Ishikawa (cell line): ENCODE measurements around the gene ARFGAP1.

ENCODE experiments used
- CEBPB ChIP-seq: IDR thresholded peaks from 2 replicates; pipeline ENCODE4 v1.6.1; 2012
- CREB1 ChIP-seq: IDR thresholded peaks from 2 replicates; pipeline ENCODE4 v1.6.1; 2012; ENCODE audit warnings: low read depth
- EGR1 ChIP-seq: IDR thresholded peaks from 2 replicates; pipeline ENCODE4 v1.6.1; 2012
- EP300 ChIP-seq: IDR thresholded peaks from 2 replicates; pipeline ENCODE4 v1.6.1; 2012; ENCODE audit warnings: borderline replicate concordance
- FOXM1 ChIP-seq: IDR thresholded peaks from 2 replicates; pipeline ENCODE4 v1.6.1; 2012; ENCODE audit warnings: low read depth, borderline replicate concordance
- MAX ChIP-seq: IDR thresholded peaks from 2 replicates; pipeline ENCODE4 v1.6.1; 2012
- NFIC ChIP-seq: IDR thresholded peaks from 2 replicates; pipeline ENCODE4 v1.6.1; 2012
- RAD21 ChIP-seq: IDR thresholded peaks from 2 replicates; pipeline ENCODE4 v1.6.1; 2012; ENCODE audit warnings: low read depth
- TAF1 ChIP-seq: IDR thresholded peaks from 2 replicates; pipeline ENCODE4 v1.6.1; 2012; ENCODE audit warnings: low read depth, mild to moderate bottlenecking
- TCF12 ChIP-seq: IDR thresholded peaks from 2 replicates; pipeline ENCODE4 v1.6.1; 2012; ENCODE audit warnings: low read depth
- TEAD4 ChIP-seq: IDR thresholded peaks from 2 replicates; pipeline ENCODE4 v1.6.1; 2012
- YY1 ChIP-seq: IDR thresholded peaks from 2 replicates; pipeline ENCODE4 v1.6.1; 2012; ENCODE audit warnings: low read depth
- ZBTB7A ChIP-seq: IDR thresholded peaks from 2 replicates; pipeline ENCODE4 v1.6.1; 2012; ENCODE audit warnings: low read depth
- TF ChIP-seq, protein P1 (sequence below): IDR thresholded peaks from 2 replicates; pipeline ENCODE4 v1.6.1; 2012; ENCODE audit warnings: low read depth, mild to moderate bottlenecking
- TF ChIP-seq, protein P2 (sequence below): IDR thresholded peaks from 2 replicates; pipeline ENCODE4 v1.6.1; 2012

The ARFGAP1 gene

DNA sequence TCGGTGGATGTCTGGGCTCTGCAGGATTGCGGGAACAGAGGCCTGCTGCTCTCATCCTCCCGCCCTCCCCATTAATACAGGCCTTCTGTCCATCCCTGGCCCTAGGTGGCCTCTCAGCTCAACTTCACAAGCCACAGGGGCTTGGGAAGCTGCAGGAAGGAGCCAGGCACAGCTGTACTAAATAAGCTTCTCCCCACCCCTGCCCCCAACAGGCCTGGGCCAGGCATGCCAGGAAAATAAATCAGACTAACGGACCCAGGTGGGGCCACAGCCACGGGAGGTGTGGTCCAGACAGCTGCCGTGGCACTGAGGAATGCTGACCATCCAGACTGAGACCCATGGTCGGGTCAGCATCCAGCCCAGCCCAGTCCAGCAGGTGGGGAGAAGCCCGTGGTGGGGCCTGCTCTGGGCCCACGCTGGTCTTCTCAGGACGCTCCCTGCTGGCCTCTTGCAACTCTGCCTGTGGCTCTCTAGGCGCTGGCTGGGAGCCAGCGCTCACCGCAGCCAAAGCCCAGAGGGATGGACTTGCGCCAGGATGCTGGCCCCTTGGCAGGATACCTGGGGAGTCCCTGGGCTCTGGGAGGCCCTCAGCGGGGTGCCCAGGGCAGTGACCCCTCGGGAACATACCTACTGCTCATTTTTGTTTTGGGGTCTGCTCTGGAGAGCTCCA lies 48.1 kb upstream of the ARFGAP1 start:
- TF ChIP-seq, protein P1, sequence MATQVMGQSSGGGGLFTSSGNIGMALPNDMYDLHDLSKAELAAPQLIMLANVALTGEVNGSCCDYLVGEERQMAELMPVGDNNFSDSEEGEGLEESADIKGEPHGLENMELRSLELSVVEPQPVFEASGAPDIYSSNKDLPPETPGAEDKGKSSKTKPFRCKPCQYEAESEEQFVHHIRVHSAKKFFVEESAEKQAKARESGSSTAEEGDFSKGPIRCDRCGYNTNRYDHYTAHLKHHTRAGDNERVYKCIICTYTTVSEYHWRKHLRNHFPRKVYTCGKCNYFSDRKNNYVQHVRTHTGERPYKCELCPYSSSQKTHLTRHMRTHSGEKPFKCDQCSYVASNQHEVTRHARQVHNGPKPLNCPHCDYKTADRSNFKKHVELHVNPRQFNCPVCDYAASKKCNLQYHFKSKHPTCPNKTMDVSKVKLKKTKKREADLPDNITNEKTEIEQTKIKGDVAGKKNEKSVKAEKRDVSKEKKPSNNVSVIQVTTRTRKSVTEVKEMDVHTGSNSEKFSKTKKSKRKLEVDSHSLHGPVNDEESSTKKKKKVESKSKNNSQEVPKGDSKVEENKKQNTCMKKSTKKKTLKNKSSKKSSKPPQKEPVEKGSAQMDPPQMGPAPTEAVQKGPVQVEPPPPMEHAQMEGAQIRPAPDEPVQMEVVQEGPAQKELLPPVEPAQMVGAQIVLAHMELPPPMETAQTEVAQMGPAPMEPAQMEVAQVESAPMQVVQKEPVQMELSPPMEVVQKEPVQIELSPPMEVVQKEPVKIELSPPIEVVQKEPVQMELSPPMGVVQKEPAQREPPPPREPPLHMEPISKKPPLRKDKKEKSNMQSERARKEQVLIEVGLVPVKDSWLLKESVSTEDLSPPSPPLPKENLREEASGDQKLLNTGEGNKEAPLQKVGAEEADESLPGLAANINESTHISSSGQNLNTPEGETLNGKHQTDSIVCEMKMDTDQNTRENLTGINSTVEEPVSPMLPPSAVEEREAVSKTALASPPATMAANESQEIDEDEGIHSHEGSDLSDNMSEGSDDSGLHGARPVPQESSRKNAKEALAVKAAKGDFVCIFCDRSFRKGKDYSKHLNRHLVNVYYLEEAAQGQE, result no peak
- TF ChIP-seq TEAD4 (peak; percentile 80), TAF1 (peak; percentile 43; the same call in 1 of the 2 replicates), EP300 (peak; percentile 69), MAX (peak; percentile 41; the same call in 1 of the 2 replicates), CEBPB (no peak), YY1 (no peak), CREB1 (no peak), NFIC (peak; percentile 94), FOXM1 (peak; percentile 44; the same call in 1 of the 2 replicates), RAD21 (no peak), TCF12 (peak; percentile 92), EGR1 (no peak), ZBTB7A (no peak; the same call in 1 of the 2 replicates)
- TF ChIP-seq, protein P2, sequence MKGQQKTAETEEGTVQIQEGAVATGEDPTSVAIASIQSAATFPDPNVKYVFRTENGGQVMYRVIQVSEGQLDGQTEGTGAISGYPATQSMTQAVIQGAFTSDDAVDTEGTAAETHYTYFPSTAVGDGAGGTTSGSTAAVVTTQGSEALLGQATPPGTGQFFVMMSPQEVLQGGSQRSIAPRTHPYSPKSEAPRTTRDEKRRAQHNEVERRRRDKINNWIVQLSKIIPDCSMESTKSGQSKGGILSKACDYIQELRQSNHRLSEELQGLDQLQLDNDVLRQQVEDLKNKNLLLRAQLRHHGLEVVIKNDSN, result no peak

DNA sequence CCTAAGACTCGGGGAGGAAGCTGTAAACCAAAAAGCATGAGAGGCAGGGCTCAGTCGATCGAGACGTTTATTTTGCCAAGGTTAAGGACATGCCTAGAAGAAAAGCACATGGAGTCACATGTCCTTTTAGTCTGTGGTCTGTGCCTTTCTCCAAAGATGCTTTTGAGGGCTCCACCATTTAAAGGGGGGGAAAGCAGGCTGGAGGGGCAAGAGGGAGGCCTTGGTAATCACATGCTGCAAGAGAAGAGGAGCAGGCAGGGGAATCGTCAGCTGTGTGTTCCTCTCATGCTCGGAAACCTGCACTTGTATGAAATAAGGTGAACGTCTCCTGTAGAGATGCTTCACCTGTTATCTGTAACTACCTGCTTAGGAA lies 47.5 kb upstream of the ARFGAP1 start:
- TF ChIP-seq TAF1 (no peak), CEBPB (no peak), FOXM1 (no peak), EGR1 (no peak), RAD21 (no peak), ZBTB7A (no peak)

DNA sequence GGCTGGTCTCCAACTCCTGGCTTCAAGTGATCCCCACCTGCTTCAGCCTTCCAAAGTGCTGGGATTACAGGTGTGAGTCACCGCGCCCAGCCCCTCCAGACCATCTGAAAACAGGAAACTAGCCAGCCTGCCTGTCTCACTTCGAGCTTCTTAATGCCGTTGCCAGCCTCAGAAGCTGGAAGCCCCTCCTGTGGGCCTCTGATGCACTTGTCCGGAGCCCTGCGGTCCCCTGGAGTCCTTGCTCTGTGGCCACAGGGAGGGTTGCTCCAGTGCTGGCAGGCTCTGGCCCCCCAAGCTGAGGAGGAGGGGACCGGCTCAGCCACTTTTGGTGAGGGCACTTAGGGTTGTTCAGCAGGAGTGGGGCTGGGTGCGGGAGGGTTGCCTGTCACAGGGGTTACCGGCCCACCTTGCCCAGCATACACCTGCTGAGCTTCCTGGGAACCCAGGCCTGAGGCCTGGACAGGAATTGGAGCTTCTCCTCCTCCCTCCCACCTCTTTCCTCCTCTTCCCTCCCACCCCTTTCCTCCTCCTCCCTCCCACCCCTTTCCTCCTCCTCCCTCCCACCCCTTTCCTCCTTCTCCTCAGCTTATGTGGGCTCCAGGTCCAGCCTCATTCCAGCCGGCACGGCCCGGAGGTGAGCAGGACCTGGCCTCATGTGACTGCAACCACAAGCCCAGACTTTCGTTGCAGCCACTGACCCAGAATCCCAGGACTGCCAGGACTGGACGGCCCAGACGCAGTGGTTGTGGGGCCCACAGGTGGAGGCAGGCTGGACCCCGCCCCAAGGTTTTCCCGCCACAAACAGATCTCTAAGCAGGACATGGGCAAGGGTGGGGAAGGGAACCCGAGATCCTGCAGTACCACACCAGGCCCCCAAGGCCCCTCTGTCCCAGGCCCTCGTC lies 46.3 kb upstream of the ARFGAP1 start:
- TF ChIP-seq TEAD4 (no peak), EP300 (no peak), TAF1 (no peak), CEBPB (no peak), TCF12 (no peak), RAD21 (no peak), YY1 (no peak), NFIC (no peak), EGR1 (no peak), MAX (no peak), FOXM1 (no peak), ZBTB7A (no peak)
- TF ChIP-seq, protein P2, result no peak
- TF ChIP-seq, protein P1, result no peak

DNA sequence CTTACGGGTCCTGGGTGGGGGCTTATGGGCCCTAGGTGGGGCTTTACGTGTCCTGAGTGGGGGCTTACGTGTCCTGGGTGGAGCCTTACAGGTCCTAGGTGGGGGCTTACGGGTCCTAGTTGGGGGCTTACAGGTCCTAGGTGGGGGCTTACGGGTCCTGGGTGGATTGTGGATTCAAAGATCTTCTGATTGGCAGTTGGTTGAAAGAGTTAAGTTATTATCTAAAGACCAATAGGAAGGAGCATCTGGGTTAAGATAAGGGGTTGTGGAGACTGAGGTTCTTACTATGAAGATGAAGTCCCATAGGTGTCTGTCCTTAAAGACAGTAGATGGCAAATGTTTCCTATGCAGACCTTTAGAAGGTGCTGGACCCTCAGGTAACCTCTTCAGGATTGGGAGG lies 45.4 kb upstream of the ARFGAP1 start:
- TF ChIP-seq RAD21, result no peak
- no peak for TF ChIP-seq TAF1
- TF ChIP-seq YY1, result no peak
- no peak for TF ChIP-seq MAX
- TF ChIP-seq FOXM1, result no peak
- no peak for TF ChIP-seq CREB1
- no peak for TF ChIP-seq CEBPB
- TF ChIP-seq TEAD4, result no peak
- TF ChIP-seq, protein P1, result no peak
- no peak for TF ChIP-seq EGR1
- TF ChIP-seq, protein P2, result no peak
- no peak for TF ChIP-seq NFIC
